ENCODE results near the gene REX1BD.

GRCh38 chr19:18639706-18640243 lies 51.2 kb downstream of the REX1BD start:
- no peak for TF ChIP-seq TAF1 (conservative IDR thresholded peaks at IDR 0.05)
- TF ChIP-seq CTCF (IDR thresholded peaks at IDR 0.05; ENCODE audit: low read depth, low read length, missing input control) = no peak
- no peak for TF ChIP-seq NR2F2 (IDR thresholded peaks at IDR 0.05)
- no peak for TF ChIP-seq REST (IDR thresholded peaks at IDR 0.05)
- no peak for TF ChIP-seq FOXA1 (IDR thresholded peaks at IDR 0.05)
- no peak for TF ChIP-seq GABPA (IDR thresholded peaks at IDR 0.05 in 1 of 2, conservative IDR thresholded peaks at IDR 0.05 in 1 of 2)
- TF ChIP-seq SP1 (IDR thresholded peaks at IDR 0.05) = no peak
- no peak for TF ChIP-seq MAX (IDR thresholded peaks at IDR 0.05)
- TF ChIP-seq RXRA (IDR thresholded peaks at IDR 0.05) = no peak
- no peak for TF ChIP-seq YY1 (IDR thresholded peaks at IDR 0.05)
- no peak for TF ChIP-seq RAD21 (IDR thresholded peaks at IDR 0.05)
- no peak for TF ChIP-seq JUND (IDR thresholded peaks at IDR 0.05)

All from liver (tissue), 3 donors.